Omental fat pad (tissue), 4 donors: ENCODE results near the gene VSIG10L. TPM values are rescaled to one million over a fixed set of nuclear protein-coding genes. Genes with fewer than 3 reads are reported as not detected.

ENCODE experiments used
- ATAC-seq: fragments of 150-250 bp; one replicate; pipeline ENCODE4 v1.9.1; 2016; ENCODE audit warnings: mild to moderate bottlenecking, moderate library complexity; ENCODE audit not compliant: low FRiP score
- DNase-seq: peaks from one replicate; pipeline ENCODE4 v3.0.0-alpha.2; 2019; ENCODE audit warnings: low spot score
- total RNA-seq, 4 donors: library from RNA; depleted of rRNA; stranded (reverse); fragments of >200 nt; gene quantifications; one replicate each; pipeline ENCODE4 v1.1.0, GENCODE V29; 2016
- TF ChIP-seq, protein P1 (sequence below), 3 donors: fragments of 450-650 bp; IDR thresholded peaks; one replicate each; pipeline ENCODE4 v1.5.1; 2016 to 2017; ENCODE audit warnings: antibody characterized with exemption in 3 of 3, mild to moderate bottlenecking in 3 of 3, moderate library complexity in 2 of 3

Gene VSIG10L
- total RNA-seq, 4 donors from 2014 or later, result 0.47 to 1.0 (median 0.98) TPM

GRCh38 chr19:51380379-51380778 is 38.4 kb upstream of the VSIG10L start:
- no peak for DNase-seq
- TF ChIP-seq, protein P1, sequence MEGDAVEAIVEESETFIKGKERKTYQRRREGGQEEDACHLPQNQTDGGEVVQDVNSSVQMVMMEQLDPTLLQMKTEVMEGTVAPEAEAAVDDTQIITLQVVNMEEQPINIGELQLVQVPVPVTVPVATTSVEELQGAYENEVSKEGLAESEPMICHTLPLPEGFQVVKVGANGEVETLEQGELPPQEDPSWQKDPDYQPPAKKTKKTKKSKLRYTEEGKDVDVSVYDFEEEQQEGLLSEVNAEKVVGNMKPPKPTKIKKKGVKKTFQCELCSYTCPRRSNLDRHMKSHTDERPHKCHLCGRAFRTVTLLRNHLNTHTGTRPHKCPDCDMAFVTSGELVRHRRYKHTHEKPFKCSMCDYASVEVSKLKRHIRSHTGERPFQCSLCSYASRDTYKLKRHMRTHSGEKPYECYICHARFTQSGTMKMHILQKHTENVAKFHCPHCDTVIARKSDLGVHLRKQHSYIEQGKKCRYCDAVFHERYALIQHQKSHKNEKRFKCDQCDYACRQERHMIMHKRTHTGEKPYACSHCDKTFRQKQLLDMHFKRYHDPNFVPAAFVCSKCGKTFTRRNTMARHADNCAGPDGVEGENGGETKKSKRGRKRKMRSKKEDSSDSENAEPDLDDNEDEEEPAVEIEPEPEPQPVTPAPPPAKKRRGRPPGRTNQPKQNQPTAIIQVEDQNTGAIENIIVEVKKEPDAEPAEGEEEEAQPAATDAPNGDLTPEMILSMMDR (IDR thresholded peaks at IDR 0.05), result no peak
- no peak for ATAC-seq

GRCh38 chr19:51377422-51377821 is 35.5 kb upstream of the VSIG10L start:
- no peak for ATAC-seq
- TF ChIP-seq, protein P1 (IDR thresholded peaks at IDR 0.05), result no peak
- no peak for DNase-seq

DNA sequence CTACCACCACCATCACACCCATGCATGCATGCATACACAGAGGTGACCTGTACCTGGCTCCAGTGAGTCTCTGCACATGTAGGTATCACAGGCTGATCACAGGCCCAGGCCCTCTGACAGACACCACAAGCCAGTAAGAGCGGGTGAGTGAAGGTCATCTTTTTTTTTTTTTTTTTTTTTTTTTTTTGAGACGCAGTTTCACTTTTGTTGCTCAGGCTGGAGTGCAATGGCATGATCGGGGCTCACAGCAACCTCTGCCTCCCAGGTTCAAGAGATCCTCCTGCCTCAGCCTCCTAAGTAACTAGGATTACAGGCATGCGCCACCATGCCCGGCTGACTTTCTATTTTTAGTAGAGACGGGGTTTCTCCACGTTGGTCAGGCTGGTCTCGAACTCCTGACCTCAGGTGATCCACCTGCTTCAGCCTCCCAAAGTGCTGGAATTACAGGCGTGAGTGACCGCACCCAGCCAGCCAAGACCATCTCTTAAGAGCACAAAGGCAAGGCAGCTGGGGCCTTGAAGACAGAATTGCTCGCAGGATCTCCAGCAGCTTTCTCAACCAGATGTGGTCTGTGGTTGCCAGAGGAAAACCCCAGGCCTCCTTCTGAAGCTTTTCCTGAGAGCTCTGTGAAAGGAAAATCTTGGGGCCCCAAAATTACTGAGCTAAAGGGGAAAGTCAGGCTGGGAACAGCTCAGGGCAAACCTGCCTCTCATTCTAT is 33.7 kb upstream of the VSIG10L start:
- ATAC-seq (no peak), DNase-seq (no peak)
- TF ChIP-seq, protein P1 (IDR thresholded peaks at IDR 0.05), result no peak

- DNase-seq (no peak), ATAC-seq (no peak)
- TF ChIP-seq, protein P1 (IDR thresholded peaks at IDR 0.05), result no peak
Observed at GRCh38 chr19:51372649-51373504, 30.9 kb upstream of the VSIG10L start, which contains the start of gene NKG7. NKG7 (minus strand) TSS chr19:51372654; CDS start chr19:51372535, 119 bp downstream.

- ATAC-seq, result no peak
- DNase-seq, result no peak
- TF ChIP-seq, protein P1 (IDR thresholded peaks at IDR 0.05), result no peak
Observed at GRCh38 chr19:51372021-51372648, 30.2 kb upstream of the VSIG10L start.

- DNase-seq (no peak), ATAC-seq (no peak)
- TF ChIP-seq, protein P1 (IDR thresholded peaks at IDR 0.05), result no peak
Observed at GRCh38 chr19:51371186-51371690, 29.3 kb upstream of the VSIG10L start.
